Measurements from ENCODE around the gene RBM22.

RBM22 gene

GRCh38 chr5:150723845-150724244 is 23.0 kb upstream of the RBM22 start:
- Histone ChIP-seq H3K4me3 (no peak overlapping the region), H3K9ac (no peak overlapping the region), H3K36me3 (peaks cover 84% of the 10 kb centered on the region), H3K4me1 (no peaks in the 10 kb centered on the region), H3K27ac (no peak overlapping the region), H4K20me1 (no peaks in the 10 kb centered on the region), H3K9me3 (no peaks in the 10 kb centered on the region), H3K4me2 (no peak overlapping the region), H3K27me3 (no peaks in the 10 kb centered on the region)
- TF ChIP-seq Cebpa-rat (IDR thresholded peaks at IDR 0.05): no peak

- H4K20me1 ChIP-seq: no peaks in the 10 kb centered on the region
- H3K9ac ChIP-seq: no peak overlapping the region
- TF ChIP-seq Cebpa-rat (IDR thresholded peaks at IDR 0.05): no peak
- H3K36me3 ChIP-seq: peaks cover 86% of the 10 kb centered on the region
- no peak overlapping the region for H3K4me2 ChIP-seq
- H3K4me1 ChIP-seq: no peaks in the 10 kb centered on the region
- H3K27me3 ChIP-seq: no peaks in the 10 kb centered on the region
- H3K9me3 ChIP-seq: no peaks in the 10 kb centered on the region
- H3K4me3 ChIP-seq: no peak overlapping the region
- no peak overlapping the region for H3K27ac ChIP-seq
These were observed 9.3 kb upstream of the RBM22 start for GRCh38 chr5:150710165-150710564.

- no peak overlapping the region for H3K27ac ChIP-seq
- H3K4me3 ChIP-seq: no peak overlapping the region
- peaks cover under 1% of the 10 kb centered on the region; the same call in 1 of the 2 replicates for H3K4me1 ChIP-seq
- H4K20me1 ChIP-seq: no peaks in the 10 kb centered on the region
- TF ChIP-seq Cebpa-rat (IDR thresholded peaks at IDR 0.05): no peak
- H3K36me3 ChIP-seq: peaks cover 53% of the 10 kb centered on the region
- H3K9ac ChIP-seq: no peak overlapping the region
- H3K4me2 ChIP-seq: no peak overlapping the region
- no peaks in the 10 kb centered on the region for H3K27me3 ChIP-seq
- H3K9me3 ChIP-seq: no peaks in the 10 kb centered on the region
These were observed 6.0 kb upstream of the RBM22 start for GRCh38 chr5:150706776-150707390.

- peaks cover 26% of the 10 kb centered on the region for H3K36me3 ChIP-seq
- H3K4me1 ChIP-seq: peaks cover 21% of the 10 kb centered on the region
- no peak overlapping the region for H3K27ac ChIP-seq
- H3K9me3 ChIP-seq: no peaks in the 10 kb centered on the region
- H3K27me3 ChIP-seq: no peaks in the 10 kb centered on the region
- H3K4me2 ChIP-seq: no peak overlapping the region
- TF ChIP-seq Cebpa-rat (IDR thresholded peaks at IDR 0.05): no peak
- H3K9ac ChIP-seq: no peak overlapping the region
- peaks cover 15% of the 10 kb centered on the region for H4K20me1 ChIP-seq
- no peak overlapping the region for H3K4me3 ChIP-seq
These were observed 2.9 kb upstream of the RBM22 start for GRCh38 chr5:150703762-150704161.

GRCh38 chr5:150700246-150700593 is 642 bp downstream of the RBM22 start:
- H3K27me3 ChIP-seq: no peaks in the 10 kb centered on the region
- peak overlapping the region; percentile 98 for H3K9ac ChIP-seq
- peak overlapping the region; percentile 98 for H3K4me2 ChIP-seq
- H3K4me1 ChIP-seq: peaks cover 21% of the 10 kb centered on the region
- no peaks in the 10 kb centered on the region for H3K9me3 ChIP-seq
- peaks cover 19% of the 10 kb centered on the region for H4K20me1 ChIP-seq
- no peak for TF ChIP-seq Cebpa-rat (IDR thresholded peaks at IDR 0.05)
- peaks cover 38% of the 10 kb centered on the region for H3K36me3 ChIP-seq
- peak overlapping the region; percentile 98 for H3K4me3 ChIP-seq
- H3K27ac ChIP-seq: peak overlapping the region; percentile 98

- H3K27me3 ChIP-seq: no peaks in the 10 kb centered on the region
- H3K9ac ChIP-seq: no peak overlapping the region
- H4K20me1 ChIP-seq: peaks cover 12% of the 10 kb centered on the region
- no peaks in the 10 kb centered on the region for H3K9me3 ChIP-seq
- no peak for TF ChIP-seq Cebpa-rat (IDR thresholded peaks at IDR 0.05)
- H3K4me1 ChIP-seq: peaks cover 9% of the 10 kb centered on the region
- no peak overlapping the region for H3K27ac ChIP-seq
- no peak overlapping the region for H3K4me2 ChIP-seq
- no peak overlapping the region for H3K4me3 ChIP-seq
- peaks cover 92% of the 10 kb centered on the region for H3K36me3 ChIP-seq
These were observed 6.2 kb downstream of the RBM22 start for GRCh38 chr5:150694612-150695011.

- H3K27ac ChIP-seq: no peak overlapping the region
- no peak overlapping the region for H3K9ac ChIP-seq
- no peak overlapping the region for H3K4me2 ChIP-seq
- H3K4me3 ChIP-seq: no peak overlapping the region
- H3K27me3 ChIP-seq: no peaks in the 10 kb centered on the region
- no peaks in the 10 kb centered on the region for H3K9me3 ChIP-seq
- peaks cover 89% of the 10 kb centered on the region for H3K36me3 ChIP-seq
- no peaks in the 10 kb centered on the region for H4K20me1 ChIP-seq
- no peaks in the 10 kb centered on the region for H3K4me1 ChIP-seq
- no peak for TF ChIP-seq Cebpa-rat (IDR thresholded peaks at IDR 0.05)
These were observed 8.6 kb downstream of the RBM22 start for GRCh38 chr5:150692276-150692675.

- H3K4me1 ChIP-seq: no peaks in the 10 kb centered on the region
- no peak overlapping the region for H3K4me2 ChIP-seq
- H3K36me3 ChIP-seq: peaks cover 76% of the 10 kb centered on the region
- H3K9ac ChIP-seq: no peak overlapping the region
- H3K4me3 ChIP-seq: no peak overlapping the region
- H3K27ac ChIP-seq: no peak overlapping the region
- no peaks in the 10 kb centered on the region for H3K9me3 ChIP-seq
- TF ChIP-seq Cebpa-rat (IDR thresholded peaks at IDR 0.05): no peak
- no peaks in the 10 kb centered on the region for H3K27me3 ChIP-seq
- H4K20me1 ChIP-seq: no peaks in the 10 kb centered on the region
These were observed 10.1 kb downstream of the RBM22 start for GRCh38 chr5:150690760-150691159.

- H3K4me2 ChIP-seq: no peak overlapping the region
- H3K9ac ChIP-seq: no peak overlapping the region
- H3K4me3 ChIP-seq: no peak overlapping the region
- H3K36me3 ChIP-seq: peaks cover 59% of the 10 kb centered on the region
- H3K9me3 ChIP-seq: no peaks in the 10 kb centered on the region
- no peak overlapping the region for H3K27ac ChIP-seq
- no peaks in the 10 kb centered on the region for H3K27me3 ChIP-seq
- no peak for TF ChIP-seq Cebpa-rat (IDR thresholded peaks at IDR 0.05)
- no peaks in the 10 kb centered on the region for H3K4me1 ChIP-seq
- no peaks in the 10 kb centered on the region for H4K20me1 ChIP-seq
These were observed 11.7 kb downstream of the RBM22 start for GRCh38 chr5:150689120-150689519.

- Histone ChIP-seq H4K20me1 (no peaks in the 10 kb centered on the region), H3K9me3 (no peaks in the 10 kb centered on the region), H3K4me3 (no peak overlapping the region), H3K27me3 (peaks cover 10% of the 10 kb centered on the region), H3K36me3 (peaks cover 9% of the 10 kb centered on the region; the same call in 1 of the 2 replicates), H3K4me2 (no peak overlapping the region), H3K9ac (no peak overlapping the region), H3K4me1 (peaks cover 25% of the 10 kb centered on the region), H3K27ac (no peak overlapping the region)
- TF ChIP-seq Cebpa-rat (IDR thresholded peaks at IDR 0.05): no peak
These were observed 24.3 kb downstream of the RBM22 start for GRCh38 chr5:150676578-150676977.

GRCh38 chr5:150675069-150675468 is 25.8 kb downstream of the RBM22 start:
- Histone ChIP-seq H3K27ac (no peak overlapping the region), H3K27me3 (peaks cover 25% of the 10 kb centered on the region), H3K9ac (no peak overlapping the region), H3K4me1 (peaks cover 30% of the 10 kb centered on the region), H3K36me3 (peaks cover 9% of the 10 kb centered on the region; the same call in 1 of the 2 replicates), H3K9me3 (no peaks in the 10 kb centered on the region), H4K20me1 (no peaks in the 10 kb centered on the region), H3K4me3 (no peak overlapping the region), H3K4me2 (no peak overlapping the region)
- TF ChIP-seq Cebpa-rat (IDR thresholded peaks at IDR 0.05): no peak
